Sciatic nerve (tissue), 2 donors: ENCODE measurements around the gene ARID1B. TPM values are rescaled to one million over a fixed set of nuclear protein-coding genes. Genes with fewer than 3 reads are reported as not detected.

Experiments used
- ATAC-seq: fragments of 200-7000 bp; cut with Tn5 transposase; one replicate; pipeline ENCODE4 v1.9.1; 2020; ENCODE audit warnings: mild to moderate bottlenecking, moderate library complexity
- DNase-seq: peaks from one replicate; pipeline ENCODE4 v3.0.0-alpha.2; 2020; ENCODE audit warnings: low spot score
- intact Hi-C: fragments of 100-400 bp; cut with DNase I; formaldehyde crosslinking; loops from one replicate; pipeline ENCODE4 v1.14.2; 2022
- total RNA-seq: library from RNA; stranded (reverse); fragmentation: NEBNext Ultra II Directional; extraction: Animal tissue kit (Norgen Biotek cat#: 25700); gene quantifications from one replicate; pipeline ENCODE4 v1.2.1, GENCODE V29; 2021
- donor health status: DM: no; HTN: no; CAD: no.
- donor health status: DM: no; HTN: no; CAD: no.

Gene ARID1B
- total RNA-seq, 1 donor from 2014 or later, result 142 TPM

GRCh38 chr6:156771761-156772160, 5.4 kb upstream of the ARID1B start:
- DNase-seq (no peak), ATAC-seq (no peak)
- intact Hi-C loops, result loop anchor here (10.0 kb wide), 1 partner anchor 253 kb away; no protein-coding TSS in a partner anchor

DNA sequence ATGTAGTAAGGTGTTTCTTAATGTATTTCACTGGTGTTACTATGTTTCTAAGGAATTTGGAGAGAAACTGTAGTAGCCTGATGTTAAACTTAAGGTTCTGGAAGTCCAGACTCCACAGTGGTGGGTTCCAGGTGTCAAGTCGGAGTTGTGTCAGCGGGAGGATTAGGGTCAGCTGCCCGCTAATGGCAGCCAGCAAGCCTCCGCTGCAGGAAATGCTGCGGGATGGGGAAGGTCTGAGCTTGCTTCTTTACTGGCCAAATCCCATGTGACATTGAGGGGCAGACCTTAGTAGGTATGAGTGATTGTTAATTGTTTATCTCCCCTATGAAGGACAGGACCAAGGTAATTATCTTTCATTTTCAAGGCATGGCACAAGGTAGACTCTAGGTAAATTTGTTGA, 3.7 kb upstream of the ARID1B start:
- intact Hi-C loops, result loop anchor here (10.0 kb wide), 1 partner anchor 251 kb away; no protein-coding TSS in a partner anchor
- no peak for ATAC-seq
- no peak for DNase-seq

- intact Hi-C loops, result loop anchor here (10.0 kb wide), 1 partner anchor 251 kb away; no protein-coding TSS in a partner anchor
- no peak for ATAC-seq
- no peak for DNase-seq
Measured at GRCh38 chr6:156773935-156774852, 3.0 kb upstream of the ARID1B start.

GRCh38 chr6:156774863-156775405, 2.2 kb upstream of the ARID1B start:
- intact Hi-C loops, result loop anchor here (5.0 to 10.0 kb wide), 2 partner anchors 88 to 250 kb away; no protein-coding TSS in a partner anchor
- DNase-seq (no peak), ATAC-seq (no peak)

- no peak for DNase-seq
- intact Hi-C loops, result loop anchor here (5.0 to 10.0 kb wide), 2 partner anchors 88 to 249 kb away; no protein-coding TSS in a partner anchor
Measured at GRCh38 chr6:156775717-156776116, 1.5 kb upstream of the ARID1B start.

DNA sequence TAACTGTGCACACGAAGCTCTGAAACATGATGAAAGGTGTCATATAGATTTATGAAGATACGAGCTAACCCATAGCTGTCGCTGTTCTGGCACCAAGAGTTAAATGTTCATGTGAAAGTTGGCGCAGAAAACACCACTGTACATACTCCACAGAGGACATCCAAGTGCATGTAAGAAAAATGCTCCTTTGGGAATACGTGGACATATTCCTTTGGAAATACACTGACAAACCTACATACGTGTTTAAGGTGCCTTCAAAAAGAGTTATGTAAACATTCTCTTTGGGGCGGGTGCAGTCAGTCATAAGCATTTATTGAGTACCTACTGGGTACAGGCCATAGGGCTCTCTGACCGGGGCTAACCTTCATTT, 723 bp upstream of the ARID1B start:
- intact Hi-C loops, result loop anchor here (5.0 to 10.0 kb wide), 2 partner anchors 89 to 248 kb away; no protein-coding TSS in a partner anchor
- ATAC-seq (peak; percentile 0), DNase-seq (no peak)

More at GRCh38 chr6:156775717-156776116, 1.5 kb upstream of the ARID1B start:
- no peak for ATAC-seq

- DNase-seq (peak; percentile 74), ATAC-seq (peak; percentile 16)
- intact Hi-C loops, result loop anchor here (5.0 to 10.0 kb wide), 2 partner anchors 91 to 247 kb away; no protein-coding TSS in a partner anchor
Measured at GRCh38 chr6:156777577-156778453, 637 bp downstream of the ARID1B start.

- intact Hi-C loops, result loop anchor here (5.0 to 10.0 kb wide), 2 partner anchors 91 to 246 kb away; no protein-coding TSS in a partner anchor
- DNase-seq (peak; percentile 79), ATAC-seq (peak; percentile 0)
Measured at GRCh38 chr6:156778454-156779205, 1.5 kb downstream of the ARID1B start.

DNA sequence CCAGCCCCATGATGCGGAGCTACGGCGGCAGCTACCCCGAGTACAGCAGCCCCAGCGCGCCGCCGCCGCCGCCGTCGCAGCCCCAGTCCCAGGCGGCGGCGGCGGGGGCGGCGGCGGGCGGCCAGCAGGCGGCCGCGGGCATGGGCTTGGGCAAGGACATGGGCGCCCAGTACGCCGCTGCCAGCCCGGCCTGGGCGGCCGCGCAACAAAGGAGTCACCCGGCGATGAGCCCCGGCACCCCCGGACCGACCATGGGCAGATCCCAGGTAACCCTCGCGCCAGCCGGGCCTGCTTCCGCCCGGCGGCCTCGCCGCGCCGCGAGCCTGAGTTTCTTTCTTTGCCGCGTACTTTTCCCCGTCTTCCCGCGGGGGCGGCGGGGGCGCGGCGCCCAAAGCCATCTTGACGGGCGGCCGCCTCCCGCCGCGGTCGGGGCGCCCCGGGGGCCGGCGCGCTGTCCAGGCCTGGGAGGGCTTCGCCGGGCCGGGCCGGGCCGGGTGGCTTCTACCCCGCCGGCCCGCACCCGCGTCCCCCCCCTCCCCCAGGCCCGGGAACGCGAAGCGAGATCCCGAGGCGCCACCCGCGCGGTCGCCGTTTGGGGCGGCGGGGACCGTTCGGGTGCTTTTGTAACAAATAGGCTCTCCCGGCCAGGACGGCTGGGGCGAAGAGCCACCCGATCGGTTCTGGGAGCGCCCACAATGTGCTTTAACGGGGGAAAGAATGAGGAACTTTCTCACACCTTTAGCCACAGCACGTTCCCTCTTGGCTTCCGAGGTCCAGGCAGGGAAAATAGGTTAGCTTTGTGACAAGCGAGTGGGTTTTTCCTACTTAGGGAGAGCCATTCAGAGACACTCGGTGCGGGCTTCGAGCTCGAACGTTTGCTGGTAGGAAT, 2.3 kb downstream of the ARID1B start:
- DNase-seq (peak; percentile 74), ATAC-seq (peak; percentile 40)

DNA sequence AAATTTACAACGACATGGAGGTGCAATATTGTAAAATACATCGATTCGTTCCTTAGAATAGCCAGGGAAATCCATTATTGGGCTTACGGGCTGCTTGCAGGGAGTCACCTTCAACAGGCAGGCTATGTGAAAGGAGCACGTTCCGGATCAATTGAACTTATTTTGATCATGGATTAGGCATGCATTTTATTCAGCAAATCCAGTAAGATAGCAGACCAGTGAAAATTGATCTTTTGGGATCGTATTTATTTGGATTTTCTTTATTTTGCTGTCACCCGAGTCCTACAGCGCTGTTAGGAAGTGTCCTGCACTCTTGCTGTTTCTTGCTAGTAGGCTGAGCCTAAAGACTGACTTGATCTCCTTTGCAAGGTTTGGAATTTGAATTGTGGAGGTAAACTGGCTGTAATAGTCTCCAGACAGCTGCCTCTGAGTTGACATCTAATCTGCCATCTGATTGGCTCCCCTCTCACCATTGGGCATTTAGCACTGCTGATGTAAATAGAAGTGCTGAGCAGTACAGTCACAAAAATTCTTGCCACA, 3.0 kb downstream of the ARID1B start:
- ATAC-seq, result peak; percentile 73
- intact Hi-C loops, result no loop called here
- DNase-seq, result no peak

More for the DNA sequence above, 2.3 kb downstream of the ARID1B start:
- intact Hi-C loops, result loop anchor here (5.0 to 10.0 kb wide), 2 partner anchors 92 to 245 kb away; no protein-coding TSS in a partner anchor

DNA sequence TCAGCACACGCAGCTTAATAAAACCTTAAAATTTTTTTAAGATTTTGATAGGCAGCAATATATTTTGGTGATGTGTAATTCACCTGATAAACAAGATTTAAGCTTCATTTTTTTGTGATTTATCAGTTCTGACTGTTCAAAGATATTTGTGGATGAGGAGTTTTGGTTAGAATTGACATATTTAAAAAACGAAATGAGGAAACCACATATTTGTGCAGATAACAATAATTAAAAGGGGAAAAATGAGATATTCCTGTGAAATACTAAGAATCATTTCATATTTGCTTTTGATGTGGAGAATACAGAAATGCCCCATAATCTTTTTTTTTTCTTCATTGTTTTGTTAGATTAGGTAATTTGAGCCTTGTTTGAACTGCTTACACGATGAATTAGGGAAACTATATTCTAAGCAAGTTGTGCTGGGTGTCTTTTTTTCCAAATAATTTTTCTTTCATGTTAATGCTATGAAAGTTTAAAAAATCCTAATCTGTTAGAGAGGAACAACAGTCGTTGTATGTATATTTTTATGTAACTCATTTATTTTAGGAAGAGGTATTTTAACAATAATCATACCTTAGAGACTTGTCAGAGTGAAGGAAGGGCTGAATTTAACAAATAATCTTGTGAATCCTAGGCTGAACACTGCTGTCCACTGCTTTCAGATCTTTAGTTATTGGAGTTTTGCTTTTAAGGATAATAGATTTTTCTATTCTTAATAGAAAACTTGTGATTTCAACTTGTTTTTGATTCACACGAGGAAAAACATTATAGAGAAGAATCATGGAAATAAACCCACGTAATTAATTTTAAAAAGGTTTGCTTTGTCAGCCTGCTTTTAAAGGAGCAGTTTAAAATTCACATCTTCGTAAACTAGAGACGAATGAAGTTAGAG, 4.0 kb downstream of the ARID1B start:
- ATAC-seq (no peak), DNase-seq (no peak)
- intact Hi-C loops, result no loop called here

- no peak for ATAC-seq
- intact Hi-C loops, result no loop called here
- no peak for DNase-seq
Measured at GRCh38 chr6:156781861-156782631, 4.9 kb downstream of the ARID1B start.

- intact Hi-C loops, result no loop called here
- ATAC-seq (no peak), DNase-seq (no peak)
Measured at GRCh38 chr6:156782691-156783320, 5.6 kb downstream of the ARID1B start.

- intact Hi-C loops, result no loop called here
- ATAC-seq (no peak), DNase-seq (no peak)
Measured at GRCh38 chr6:156783958-156784357, 6.8 kb downstream of the ARID1B start.

- intact Hi-C loops, result no loop called here
- no peak for DNase-seq
- no peak for ATAC-seq
Measured at GRCh38 chr6:156786652-156787051, 9.5 kb downstream of the ARID1B start.
